Erythroblast (primary cell): ENCODE data around the gene OCA2.

ENCODE experiments used
- GATA1 ChIP-seq: IDR thresholded peaks from 2 replicates; pipeline ENCODE4 v1.6.1; 2011; ENCODE audit warnings: low read depth, mild to moderate bottlenecking, control low read depth, low read length, moderate library complexity
- POLR2A ChIP-seq: IDR thresholded peaks from 2 replicates; pipeline ENCODE4 v1.6.1; 2011; ENCODE audit warnings: mild to moderate bottlenecking, low read length

DNA sequence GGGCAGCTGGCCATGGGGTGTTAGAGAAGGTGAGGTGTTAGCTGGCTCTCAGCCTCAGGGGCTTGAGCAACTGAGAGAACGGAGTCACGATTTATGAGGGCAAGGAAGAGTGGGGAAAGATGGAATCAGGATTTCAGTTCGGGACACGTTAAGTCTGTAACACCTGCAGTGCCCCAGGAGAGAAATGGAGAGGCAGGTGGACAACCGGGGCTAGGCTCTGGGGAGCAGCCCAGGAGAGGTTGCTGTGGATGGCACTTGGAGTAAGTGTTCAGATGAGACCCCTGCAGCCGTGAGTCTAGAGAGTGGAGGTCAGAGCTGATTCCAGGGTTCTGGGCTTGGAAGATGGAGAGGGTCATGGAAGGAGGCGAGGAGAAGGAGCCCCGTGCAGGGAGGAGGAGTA is 237.9 kb downstream of the OCA2 start:
- no peak for TF ChIP-seq POLR2A
- no peak for TF ChIP-seq GATA1
